ENCODE data around the gene DMAP1.

DNA sequence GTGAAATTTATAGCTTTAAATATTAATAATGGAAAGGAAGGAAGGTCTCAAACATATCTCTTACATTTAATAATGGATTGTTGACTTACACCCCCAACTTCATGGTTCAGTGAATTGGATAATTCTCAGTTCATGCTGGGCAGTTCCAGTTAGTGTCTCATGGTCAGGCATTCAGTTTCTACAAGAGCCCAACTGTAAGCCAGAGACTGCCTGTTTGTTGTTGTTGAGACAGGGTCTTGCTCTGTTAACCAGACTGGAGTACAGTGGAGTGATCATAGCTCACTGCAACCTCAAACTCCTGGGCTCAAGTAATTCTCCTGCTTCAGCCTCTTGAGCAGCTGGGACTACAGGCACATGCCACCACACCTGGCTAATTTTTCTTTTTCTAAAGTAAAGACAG is 5.0 kb upstream of the DMAP1 start:
- TF ChIP-seq, protein P1, sequence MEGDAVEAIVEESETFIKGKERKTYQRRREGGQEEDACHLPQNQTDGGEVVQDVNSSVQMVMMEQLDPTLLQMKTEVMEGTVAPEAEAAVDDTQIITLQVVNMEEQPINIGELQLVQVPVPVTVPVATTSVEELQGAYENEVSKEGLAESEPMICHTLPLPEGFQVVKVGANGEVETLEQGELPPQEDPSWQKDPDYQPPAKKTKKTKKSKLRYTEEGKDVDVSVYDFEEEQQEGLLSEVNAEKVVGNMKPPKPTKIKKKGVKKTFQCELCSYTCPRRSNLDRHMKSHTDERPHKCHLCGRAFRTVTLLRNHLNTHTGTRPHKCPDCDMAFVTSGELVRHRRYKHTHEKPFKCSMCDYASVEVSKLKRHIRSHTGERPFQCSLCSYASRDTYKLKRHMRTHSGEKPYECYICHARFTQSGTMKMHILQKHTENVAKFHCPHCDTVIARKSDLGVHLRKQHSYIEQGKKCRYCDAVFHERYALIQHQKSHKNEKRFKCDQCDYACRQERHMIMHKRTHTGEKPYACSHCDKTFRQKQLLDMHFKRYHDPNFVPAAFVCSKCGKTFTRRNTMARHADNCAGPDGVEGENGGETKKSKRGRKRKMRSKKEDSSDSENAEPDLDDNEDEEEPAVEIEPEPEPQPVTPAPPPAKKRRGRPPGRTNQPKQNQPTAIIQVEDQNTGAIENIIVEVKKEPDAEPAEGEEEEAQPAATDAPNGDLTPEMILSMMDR (conservative IDR thresholded peaks at IDR 0.05; ENCODE audit: low read depth, low read length) = no peak
- no peak for TF ChIP-seq EZH2 (IDR thresholded peaks at IDR 0.05; ENCODE audit: borderline replicate concordance, low read depth, low read length, poor library complexity, severe bottlenecking)

Measured in A673 (cell line).